Bronchial epithelial cell (primary cell): ENCODE results near the gene PLCL1. TPM values are rescaled to one million over a fixed set of nuclear protein-coding genes. Genes with fewer than 3 reads are reported as not detected.

ENCODE experiments used
- DNase-seq: peaks from one replicate; pipeline ENCODE4 v3.0.0-alpha.2; 2010; ENCODE audit warnings: low read depth
- FAIRE-seq: peaks from 2 replicates; lab custom pipeline; 2011; peaks lifted over from hg19 to GRCh38; lab: Jason Lieb, UNC
- H3K27me3 ChIP-seq: 2 replicates; pipeline ENCODE4 v1.5.1; 2011; ENCODE audit warnings: low read length; ENCODE audit not compliant: control insufficient read depth, insufficient read depth
- H3K36me3 ChIP-seq: 2 replicates; pipeline ENCODE4 v1.5.1; 2011; ENCODE audit warnings: low read length; ENCODE audit not compliant: control insufficient read depth, insufficient read depth
- H3K4me3 ChIP-seq: 2 replicates; pipeline ENCODE4 v1.5.1; 2011; ENCODE audit warnings: mild to moderate bottlenecking, low read depth, low read length, control low read depth
- CTCF ChIP-seq: IDR thresholded peaks from 2 replicates; pipeline ENCODE4 v1.5.1; 2011; ENCODE audit warnings: mild to moderate bottlenecking, moderate library complexity, low read length, control low read depth, inconsistent platforms; ENCODE audit not compliant: insufficient read depth, severe bottlenecking
- total RNA-seq: library from RNA; depleted of rRNA; stranded (reverse); fragments of >200 nt; gene quantifications from 2 replicates; pipeline ENCODE4 v1.2.1, GENCODE V29; 2014

The PLCL1 gene
- total RNA-seq, 1 donor from 2014 or later: not detected

GRCh38 chr2:197975931-197976519 is 171.6 kb downstream of the PLCL1 start:
- DNase-seq: no peak
- Histone ChIP-seq H3K27me3 (no peaks in the 10 kb centered on the region), H3K36me3 (no peaks in the 10 kb centered on the region), H3K4me3 (no peak overlapping the region)
- peak; percentile 72 for FAIRE-seq
- no peak for TF ChIP-seq CTCF

GRCh38 chr2:197978971-197979370 is 174.6 kb downstream of the PLCL1 start:
- H3K27me3 ChIP-seq: no peaks in the 10 kb centered on the region
- no peak for TF ChIP-seq CTCF
- no peaks in the 10 kb centered on the region for H3K36me3 ChIP-seq
- no peak for FAIRE-seq
- no peak for DNase-seq
- no peak overlapping the region for H3K4me3 ChIP-seq

GRCh38 chr2:197982565-197982964 is 178.2 kb downstream of the PLCL1 start:
- H3K36me3 ChIP-seq: no peaks in the 10 kb centered on the region
- FAIRE-seq (no peak), DNase-seq (no peak)
- TF ChIP-seq CTCF: no peak
- no peak overlapping the region for H3K4me3 ChIP-seq
- H3K27me3 ChIP-seq: no peaks in the 10 kb centered on the region

GRCh38 chr2:197985029-197985638 is 180.7 kb downstream of the PLCL1 start:
- no peaks in the 10 kb centered on the region for H3K27me3 ChIP-seq
- FAIRE-seq (no peak), DNase-seq (no peak)
- H3K4me3 ChIP-seq: no peak overlapping the region
- H3K36me3 ChIP-seq: no peaks in the 10 kb centered on the region
- TF ChIP-seq CTCF: no peak

- FAIRE-seq (no peak), DNase-seq (no peak)
- Histone ChIP-seq H3K27me3 (no peaks in the 10 kb centered on the region), H3K36me3 (no peaks in the 10 kb centered on the region), H3K4me3 (no peak overlapping the region)
- TF ChIP-seq CTCF: no peak
Observed at GRCh38 chr2:197986977-197987376, 182.6 kb downstream of the PLCL1 start.
